Lower leg skin (tissue), 3 donors: ENCODE data around the gene INPP5F.

Experiments
- POLR2A ChIP-seq, 2 donors: fragments of 450-650 bp; IDR thresholded peaks; one replicate each; pipeline ENCODE4 v1.6.1; 2016 to 2017; ENCODE audit warnings: antibody characterized with exemption in 2 of 2, mild to moderate bottlenecking in 1 of 2, moderate library complexity in 1 of 2
- TF ChIP-seq, protein P1 (sequence below), 3 donors: fragments of 450-650 bp; IDR thresholded peaks; one replicate each; pipeline ENCODE4 v1.5.1; 2016; ENCODE audit warnings: antibody characterized with exemption in 3 of 3, mild to moderate bottlenecking in 3 of 3, moderate library complexity in 2 of 3

DNA sequence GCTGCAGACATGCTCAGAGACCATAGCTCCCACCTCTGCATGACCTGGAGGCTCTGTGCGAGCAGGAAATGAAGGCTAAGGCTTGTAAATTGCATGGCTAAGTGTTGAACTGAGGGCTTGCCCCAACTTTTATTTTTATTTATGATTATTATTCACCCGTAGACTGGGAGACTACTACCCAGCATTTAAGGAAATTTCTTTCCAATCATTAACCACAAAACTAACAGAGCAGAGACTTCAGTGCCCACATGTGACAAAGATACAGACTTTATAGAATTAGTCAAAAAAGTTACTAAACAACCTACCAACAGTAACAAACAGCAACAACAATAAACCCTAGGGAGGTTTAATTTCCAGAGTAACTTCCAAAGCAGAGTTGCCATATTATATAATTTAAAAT is 107.1 kb downstream of the INPP5F start:
- TF ChIP-seq POLR2A (IDR thresholded peaks at IDR 0.05): no peak
- TF ChIP-seq, protein P1, sequence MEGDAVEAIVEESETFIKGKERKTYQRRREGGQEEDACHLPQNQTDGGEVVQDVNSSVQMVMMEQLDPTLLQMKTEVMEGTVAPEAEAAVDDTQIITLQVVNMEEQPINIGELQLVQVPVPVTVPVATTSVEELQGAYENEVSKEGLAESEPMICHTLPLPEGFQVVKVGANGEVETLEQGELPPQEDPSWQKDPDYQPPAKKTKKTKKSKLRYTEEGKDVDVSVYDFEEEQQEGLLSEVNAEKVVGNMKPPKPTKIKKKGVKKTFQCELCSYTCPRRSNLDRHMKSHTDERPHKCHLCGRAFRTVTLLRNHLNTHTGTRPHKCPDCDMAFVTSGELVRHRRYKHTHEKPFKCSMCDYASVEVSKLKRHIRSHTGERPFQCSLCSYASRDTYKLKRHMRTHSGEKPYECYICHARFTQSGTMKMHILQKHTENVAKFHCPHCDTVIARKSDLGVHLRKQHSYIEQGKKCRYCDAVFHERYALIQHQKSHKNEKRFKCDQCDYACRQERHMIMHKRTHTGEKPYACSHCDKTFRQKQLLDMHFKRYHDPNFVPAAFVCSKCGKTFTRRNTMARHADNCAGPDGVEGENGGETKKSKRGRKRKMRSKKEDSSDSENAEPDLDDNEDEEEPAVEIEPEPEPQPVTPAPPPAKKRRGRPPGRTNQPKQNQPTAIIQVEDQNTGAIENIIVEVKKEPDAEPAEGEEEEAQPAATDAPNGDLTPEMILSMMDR (IDR thresholded peaks at IDR 0.05): no peak
